IPS-15b (cell line): ENCODE results near the gene AUTS2.

Experiments
- H3K27me3 ChIP-seq: one replicate; pipeline ENCODE4 v1.6.1; 2013; ENCODE audit warnings: low read length; ENCODE audit not compliant: control insufficient read depth, insufficient read depth
- H3K36me3 ChIP-seq: one replicate; pipeline ENCODE4 v1.6.1; 2013; ENCODE audit warnings: low read length; ENCODE audit not compliant: control insufficient read depth, insufficient read depth
- H3K4me1 ChIP-seq: one replicate; pipeline ENCODE4 v1.6.1; 2013; ENCODE audit warnings: mild to moderate bottlenecking, low read length; ENCODE audit not compliant: control insufficient read depth, insufficient read depth
- H3K4me3 ChIP-seq: one replicate; pipeline ENCODE4 v1.5.1; 2013; ENCODE audit warnings: low read depth, low read length
- H3K9ac ChIP-seq: one replicate; pipeline ENCODE4 v1.6.1; 2013; ENCODE audit warnings: low read depth, mild to moderate bottlenecking, low read length
- H3K9me3 ChIP-seq: one replicate; pipeline ENCODE4 v1.6.1; 2013; ENCODE audit warnings: mild to moderate bottlenecking, low read length; ENCODE audit not compliant: control insufficient read depth, insufficient read depth

AUTS2 gene

GRCh38 chr7:70660819-70661191 lies 1062.5 kb downstream of the AUTS2 start:
- H3K9me3 ChIP-seq: no peaks in the 10 kb centered on the region
- H3K27me3 ChIP-seq: no peaks in the 10 kb centered on the region
- H3K9ac ChIP-seq: no peak overlapping the region
- H3K4me1 ChIP-seq: peaks cover 9% of the 10 kb centered on the region
- no peak overlapping the region for H3K4me3 ChIP-seq
- H3K36me3 ChIP-seq: peaks cover 3% of the 10 kb centered on the region

- H3K9ac ChIP-seq: no peak overlapping the region
- H3K4me3 ChIP-seq: no peak overlapping the region
- H3K4me1 ChIP-seq: peaks cover 9% of the 10 kb centered on the region
- H3K27me3 ChIP-seq: no peaks in the 10 kb centered on the region
- H3K9me3 ChIP-seq: no peaks in the 10 kb centered on the region
- H3K36me3 ChIP-seq: peaks cover 3% of the 10 kb centered on the region
Measured at GRCh38 chr7:70663680-70664079, 1065.4 kb downstream of the AUTS2 start.

DNA sequence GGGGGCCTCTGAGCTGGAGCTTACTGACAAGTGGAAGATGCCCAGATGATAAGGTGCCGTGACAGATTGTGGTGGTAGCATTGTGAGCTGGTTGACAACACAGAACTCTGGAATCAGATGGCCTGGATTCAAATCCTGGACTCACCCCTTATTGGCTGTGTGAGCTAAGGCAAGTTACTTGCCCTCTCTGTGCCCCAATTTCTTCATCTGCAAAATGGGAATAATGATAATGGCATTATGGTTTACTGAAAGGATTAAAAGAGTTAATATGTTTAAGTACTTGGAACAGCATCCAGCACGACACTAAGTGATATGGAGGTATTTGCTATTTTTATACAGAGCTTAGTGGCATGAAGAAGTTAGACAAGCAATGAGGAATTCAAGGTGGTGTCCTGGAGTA lies 1067.7 kb downstream of the AUTS2 start:
- no peaks in the 10 kb centered on the region for H3K27me3 ChIP-seq
- H3K9ac ChIP-seq: no peak overlapping the region
- peaks cover 4% of the 10 kb centered on the region for H3K4me1 ChIP-seq
- no peak overlapping the region for H3K4me3 ChIP-seq
- peaks cover 3% of the 10 kb centered on the region for H3K36me3 ChIP-seq
- no peaks in the 10 kb centered on the region for H3K9me3 ChIP-seq

GRCh38 chr7:70667406-70667805 lies 1069.1 kb downstream of the AUTS2 start:
- no peaks in the 10 kb centered on the region for H3K27me3 ChIP-seq
- H3K4me3 ChIP-seq: no peak overlapping the region
- no peak overlapping the region for H3K9ac ChIP-seq
- peaks cover under 1% of the 10 kb centered on the region for H3K4me1 ChIP-seq
- H3K36me3 ChIP-seq: peaks cover 3% of the 10 kb centered on the region
- no peaks in the 10 kb centered on the region for H3K9me3 ChIP-seq

DNA sequence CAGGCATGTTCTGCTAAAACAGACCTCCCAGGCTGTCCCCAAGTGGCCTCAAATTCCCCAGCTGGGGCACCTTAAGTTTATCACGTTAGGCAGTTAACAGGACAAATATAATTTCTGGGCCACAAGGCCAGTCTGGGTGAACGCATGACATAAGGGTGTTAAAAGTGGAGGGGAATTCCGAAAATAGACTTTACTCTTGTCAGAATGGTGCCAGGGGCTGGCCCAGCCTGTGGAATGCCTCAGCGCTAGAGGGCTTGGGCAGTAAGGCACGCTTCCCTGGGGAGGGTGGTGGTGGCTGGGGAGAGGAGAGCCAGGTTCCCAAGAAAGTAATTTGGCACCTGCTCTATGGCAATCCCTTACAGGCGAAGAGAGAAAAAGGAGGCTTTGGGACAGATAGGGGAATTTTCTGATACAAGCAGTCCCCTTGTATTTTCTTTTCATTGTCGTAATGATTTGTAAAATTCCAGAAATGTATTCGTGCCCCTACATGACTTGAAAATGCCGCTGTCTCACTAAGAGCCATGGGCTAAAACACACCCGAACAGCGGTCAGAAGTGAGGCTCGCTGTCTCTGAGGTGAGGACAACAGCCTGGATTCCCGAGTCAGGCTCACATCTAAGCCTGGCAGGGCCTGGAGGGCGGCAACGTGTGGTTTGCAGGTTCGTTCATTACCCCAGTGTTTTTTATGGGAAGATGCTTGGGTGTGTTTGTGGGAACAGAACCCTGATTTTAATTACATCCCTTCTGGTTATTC lies 1070.5 kb downstream of the AUTS2 start:
- Histone ChIP-seq H3K36me3 (no peaks in the 10 kb centered on the region), H3K4me1 (no peaks in the 10 kb centered on the region), H3K4me3 (no peak overlapping the region), H3K9ac (no peak overlapping the region), H3K27me3 (no peaks in the 10 kb centered on the region), H3K9me3 (no peaks in the 10 kb centered on the region)

DNA sequence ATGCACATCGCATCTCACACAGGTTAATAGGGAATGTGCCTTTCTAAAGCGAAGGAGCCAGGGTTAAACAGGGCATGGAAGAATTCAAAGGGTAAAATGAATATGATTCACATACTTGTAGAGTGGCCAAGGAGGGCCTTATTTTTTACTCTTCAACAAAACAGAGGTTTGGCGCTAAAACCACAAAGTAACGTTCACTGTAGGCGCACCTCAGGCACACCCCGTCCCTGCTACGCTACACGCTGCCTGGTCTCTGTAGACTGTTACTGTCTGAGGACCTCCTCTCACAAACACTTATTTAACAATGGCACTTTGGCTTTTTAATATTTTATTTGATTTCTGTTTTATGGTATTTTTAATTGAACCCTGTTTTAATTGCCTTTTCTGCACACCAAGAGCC lies 1071.6 kb downstream of the AUTS2 start:
- Histone ChIP-seq H3K9ac (no peak overlapping the region), H3K4me1 (peaks cover 5% of the 10 kb centered on the region), H3K9me3 (no peaks in the 10 kb centered on the region), H3K4me3 (no peak overlapping the region), H3K36me3 (no peaks in the 10 kb centered on the region), H3K27me3 (no peaks in the 10 kb centered on the region)

GRCh38 chr7:70670288-70670687 lies 1072.0 kb downstream of the AUTS2 start:
- Histone ChIP-seq H3K4me1 (peaks cover 5% of the 10 kb centered on the region), H3K27me3 (no peaks in the 10 kb centered on the region), H3K4me3 (no peak overlapping the region), H3K36me3 (no peaks in the 10 kb centered on the region), H3K9ac (no peak overlapping the region), H3K9me3 (no peaks in the 10 kb centered on the region)

DNA sequence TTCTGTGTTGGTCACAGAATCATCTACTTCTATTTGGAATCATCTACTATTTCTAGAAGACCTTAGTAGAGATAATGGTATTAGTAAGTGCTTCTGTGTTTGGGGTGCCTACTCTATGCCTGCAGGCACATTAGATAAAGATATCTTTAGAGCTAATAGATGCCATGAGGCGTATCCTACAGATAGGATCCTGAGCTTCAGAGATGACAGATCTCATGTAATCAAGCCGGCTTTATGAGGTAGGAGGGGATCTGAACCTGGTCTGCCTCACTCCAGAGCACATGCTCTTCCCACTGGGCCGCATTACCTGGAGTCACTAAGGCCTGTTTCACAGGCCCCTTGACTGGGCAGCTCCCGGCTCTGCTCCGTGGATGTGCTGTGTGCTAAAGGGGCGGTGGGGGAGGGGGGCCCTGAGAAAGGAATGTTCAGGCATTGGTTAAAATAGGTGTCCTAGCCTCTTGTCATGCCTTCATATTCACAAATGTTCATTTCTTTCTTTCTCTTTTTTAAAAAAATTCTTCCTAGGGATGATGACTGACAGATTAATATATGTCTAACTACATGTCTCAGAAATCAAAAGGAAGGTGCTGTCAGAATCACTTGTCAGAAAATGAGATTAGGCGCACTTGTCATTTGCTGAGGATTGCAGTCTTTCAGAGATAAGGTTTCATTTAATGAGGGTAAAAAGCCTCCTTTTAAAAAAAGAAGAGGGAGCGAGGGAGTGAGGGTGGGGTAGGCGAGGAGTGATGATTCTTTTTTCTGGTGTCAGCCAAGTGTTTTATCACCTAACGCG lies 1075.7 kb downstream of the AUTS2 start:
- Histone ChIP-seq H3K36me3 (no peaks in the 10 kb centered on the region), H3K4me1 (peaks cover 5% of the 10 kb centered on the region), H3K27me3 (peaks cover 14% of the 10 kb centered on the region)

DNA sequence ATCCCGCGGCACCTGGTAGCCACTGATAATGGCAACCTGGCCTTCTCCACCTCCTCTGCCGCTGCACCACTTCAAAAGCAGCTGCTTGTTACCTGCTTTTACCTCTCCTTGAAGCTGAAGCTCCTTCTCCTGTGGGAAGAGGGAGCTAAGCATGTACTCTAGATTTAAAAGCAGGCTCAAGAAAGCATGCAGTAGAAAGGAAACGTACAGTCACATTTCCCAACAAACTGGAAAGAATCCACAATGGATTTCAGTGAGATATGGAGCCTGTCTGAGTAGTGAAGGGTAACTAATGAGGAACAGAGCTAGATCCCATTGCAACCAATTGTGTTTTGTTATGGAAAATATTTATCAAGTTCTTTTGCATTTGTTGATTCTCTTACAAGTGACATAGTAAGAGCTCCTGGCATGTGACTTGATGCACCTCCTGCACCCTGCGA lies 1076.3 kb downstream of the AUTS2 start:
- H3K9ac ChIP-seq: no peak overlapping the region
- H3K27me3 ChIP-seq: peaks cover 20% of the 10 kb centered on the region
- H3K4me3 ChIP-seq: no peak overlapping the region
- H3K4me1 ChIP-seq: peaks cover 8% of the 10 kb centered on the region
- no peaks in the 10 kb centered on the region for H3K9me3 ChIP-seq
- no peaks in the 10 kb centered on the region for H3K36me3 ChIP-seq

More for the DNA sequence above, 1075.7 kb downstream of the AUTS2 start:
- no peak overlapping the region for H3K4me3 ChIP-seq
- no peak overlapping the region for H3K9ac ChIP-seq
- no peaks in the 10 kb centered on the region for H3K9me3 ChIP-seq

GRCh38 chr7:70676243-70676642 lies 1078.0 kb downstream of the AUTS2 start:
- peaks cover 9% of the 10 kb centered on the region for H3K4me1 ChIP-seq
- no peaks in the 10 kb centered on the region for H3K9me3 ChIP-seq
- H3K36me3 ChIP-seq: no peaks in the 10 kb centered on the region
- H3K27me3 ChIP-seq: peaks cover 33% of the 10 kb centered on the region
- H3K4me3 ChIP-seq: no peak overlapping the region
- H3K9ac ChIP-seq: no peak overlapping the region

DNA sequence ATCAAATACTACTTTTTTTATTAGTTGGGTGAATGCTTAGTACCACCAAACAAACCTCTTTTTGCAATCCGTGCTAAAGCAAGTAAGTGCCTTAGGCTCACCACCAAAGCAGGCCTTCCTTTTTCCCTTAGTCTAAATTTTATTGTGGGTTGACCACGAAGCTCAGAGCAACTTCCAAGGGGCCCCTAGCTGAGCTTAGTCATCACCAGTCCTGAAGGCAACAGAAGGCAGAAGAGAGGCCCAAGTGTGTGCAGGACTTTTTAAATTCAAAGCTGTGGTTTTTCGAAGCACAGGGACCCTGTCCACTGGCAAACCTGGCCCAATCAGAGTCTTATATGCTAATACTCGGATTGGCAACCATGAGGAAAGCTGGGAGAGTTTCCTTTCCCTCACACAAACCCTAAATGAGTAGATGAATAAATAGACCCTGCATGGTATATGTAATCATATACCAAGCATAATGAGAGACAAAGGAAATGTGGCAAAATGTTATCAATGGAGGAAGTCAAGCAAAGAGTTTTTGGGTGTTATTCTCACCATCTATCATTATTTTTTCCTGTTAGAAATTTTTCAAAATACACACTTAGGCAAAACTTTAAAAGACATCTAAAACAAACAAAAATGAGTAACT lies 1080.5 kb downstream of the AUTS2 start:
- no peak overlapping the region for H3K9ac ChIP-seq
- H3K27me3 ChIP-seq: peaks cover 52% of the 10 kb centered on the region
- H3K36me3 ChIP-seq: no peaks in the 10 kb centered on the region
- H3K4me3 ChIP-seq: no peak overlapping the region
- H3K4me1 ChIP-seq: peaks cover 17% of the 10 kb centered on the region
- no peaks in the 10 kb centered on the region for H3K9me3 ChIP-seq
